SK-N-SH (cell line): Measurements from ENCODE around the gene CFAP69.

Source experiments
- CHD2 ChIP-seq: fragments of 150-350 bp; IDR thresholded peaks from 2 replicates; pipeline ENCODE4 v1.6.1; 2018; ENCODE audit warnings: low read length; ENCODE audit not compliant: partially characterized antibody
- NFIC ChIP-seq: IDR thresholded peaks from 2 replicates; pipeline ENCODE4 v1.4.0; 2012; ENCODE audit warnings: borderline replicate concordance
- TF ChIP-seq, protein P1 (sequence below): fragments of 150-350 bp; IDR thresholded peaks from 2 replicates; pipeline ENCODE4 v1.6.1; 2017; ENCODE audit warnings: antibody characterized with exemption, low read length, low read depth, borderline replicate concordance
- TF ChIP-seq, protein P2 (sequence below): fragments of 200-600 bp; sonication (generic); IDR thresholded peaks from 2 replicates; pipeline ENCODE4 v1.6.1; 2017; ENCODE audit warnings: antibody characterized with exemption, mild to moderate bottlenecking, moderate library complexity

DNA sequence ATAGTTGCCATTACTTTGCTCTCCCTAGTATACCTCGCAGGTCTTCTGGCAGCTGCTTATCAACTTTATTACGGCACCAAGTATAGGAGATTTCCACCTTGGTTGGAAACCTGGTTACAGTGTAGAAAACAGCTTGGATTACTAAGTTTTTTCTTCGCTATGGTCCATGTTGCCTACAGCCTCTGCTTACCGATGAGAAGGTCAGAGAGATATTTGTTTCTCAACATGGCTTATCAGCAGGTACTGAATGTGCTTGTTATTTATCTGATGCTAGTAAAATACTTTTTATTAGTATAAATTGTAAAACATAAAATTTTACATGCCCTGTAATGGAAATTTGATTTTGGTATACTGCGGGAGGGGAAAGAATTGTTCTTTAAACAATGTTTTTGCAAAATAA is 17.7 kb upstream of the CFAP69 start:
- TF ChIP-seq, protein P1, sequence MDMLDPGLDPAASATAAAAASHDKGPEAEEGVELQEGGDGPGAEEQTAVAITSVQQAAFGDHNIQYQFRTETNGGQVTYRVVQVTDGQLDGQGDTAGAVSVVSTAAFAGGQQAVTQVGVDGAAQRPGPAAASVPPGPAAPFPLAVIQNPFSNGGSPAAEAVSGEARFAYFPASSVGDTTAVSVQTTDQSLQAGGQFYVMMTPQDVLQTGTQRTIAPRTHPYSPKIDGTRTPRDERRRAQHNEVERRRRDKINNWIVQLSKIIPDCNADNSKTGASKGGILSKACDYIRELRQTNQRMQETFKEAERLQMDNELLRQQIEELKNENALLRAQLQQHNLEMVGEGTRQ, result no peak
- TF ChIP-seq CHD2 (no peak), NFIC (no peak)
- TF ChIP-seq, protein P2, sequence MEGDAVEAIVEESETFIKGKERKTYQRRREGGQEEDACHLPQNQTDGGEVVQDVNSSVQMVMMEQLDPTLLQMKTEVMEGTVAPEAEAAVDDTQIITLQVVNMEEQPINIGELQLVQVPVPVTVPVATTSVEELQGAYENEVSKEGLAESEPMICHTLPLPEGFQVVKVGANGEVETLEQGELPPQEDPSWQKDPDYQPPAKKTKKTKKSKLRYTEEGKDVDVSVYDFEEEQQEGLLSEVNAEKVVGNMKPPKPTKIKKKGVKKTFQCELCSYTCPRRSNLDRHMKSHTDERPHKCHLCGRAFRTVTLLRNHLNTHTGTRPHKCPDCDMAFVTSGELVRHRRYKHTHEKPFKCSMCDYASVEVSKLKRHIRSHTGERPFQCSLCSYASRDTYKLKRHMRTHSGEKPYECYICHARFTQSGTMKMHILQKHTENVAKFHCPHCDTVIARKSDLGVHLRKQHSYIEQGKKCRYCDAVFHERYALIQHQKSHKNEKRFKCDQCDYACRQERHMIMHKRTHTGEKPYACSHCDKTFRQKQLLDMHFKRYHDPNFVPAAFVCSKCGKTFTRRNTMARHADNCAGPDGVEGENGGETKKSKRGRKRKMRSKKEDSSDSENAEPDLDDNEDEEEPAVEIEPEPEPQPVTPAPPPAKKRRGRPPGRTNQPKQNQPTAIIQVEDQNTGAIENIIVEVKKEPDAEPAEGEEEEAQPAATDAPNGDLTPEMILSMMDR, result no peak
